Nephron (organoid): ENCODE results near the gene TGFB2.

Experiments used
- H3K27ac Mint-ChIP-seq, 3 experiments: 2 replicates each; pipeline ENCODE4 v1.8.0; 2020; ENCODE audit warnings: mixed read lengths in 3 of 3, mild to moderate bottlenecking in 2 of 3, moderate library complexity in 1 of 3
- H3K27me3 Mint-ChIP-seq: 2 replicates; pipeline ENCODE4 v1.8.0; 2021; ENCODE audit warnings: low read depth, mild to moderate bottlenecking, moderate library complexity, mixed read lengths
- H3K36me3 Mint-ChIP-seq: 2 replicates; pipeline ENCODE4 v1.8.0; 2020; ENCODE audit warnings: low read depth, mixed read lengths
- H3K4me1 Mint-ChIP-seq: 2 replicates; pipeline ENCODE4 v1.8.0; 2020; ENCODE audit warnings: mixed read lengths
- H3K4me3 Mint-ChIP-seq, 3 experiments: 2 replicates each; pipeline ENCODE4 v1.8.0; 2020; ENCODE audit warnings: mild to moderate bottlenecking in 3 of 3, mixed read lengths in 3 of 3, moderate library complexity in 2 of 3
- H3K9me3 Mint-ChIP-seq: 2 replicates; pipeline ENCODE4 v1.8.0; 2020; ENCODE audit warnings: mixed read lengths
- CTCF ChIP-seq, 3 experiments: fragments of 200-600 bp; sonication (generic); IDR thresholded peaks; one replicate each; pipeline ENCODE4 v1.5.0; 2021; ENCODE audit warnings: antibody characterized with exemption in 3 of 3; ENCODE audit not compliant: unreplicated experiment in 3 of 3

TGFB2 gene

GRCh38 chr1:218323568-218324225, 21.4 kb upstream of the TGFB2 start:
- Mint-ChIP-seq H3K9me3 (no peaks in the 10 kb centered on the region), H3K36me3 (peaks cover 19% of the 10 kb centered on the region), H3K4me1 (no peaks in the 10 kb centered on the region), H3K27ac (no peak overlapping the region), H3K4me3 (no peak overlapping the region), H3K27me3 (no peaks in the 10 kb centered on the region)
- TF ChIP-seq CTCF (IDR thresholded peaks at IDR 0.05; ENCODE audit: unreplicated experiment in 3 of 3), result no peak

GRCh38 chr1:218324226-218324580, 20.9 kb upstream of the TGFB2 start:
- no peak for TF ChIP-seq CTCF (IDR thresholded peaks at IDR 0.05; ENCODE audit: unreplicated experiment in 3 of 3)
- no peaks in the 10 kb centered on the region for H3K27me3 Mint-ChIP-seq
- no peak overlapping the region for H3K27ac Mint-ChIP-seq
- no peaks in the 10 kb centered on the region for H3K9me3 Mint-ChIP-seq
- H3K4me3 Mint-ChIP-seq, result no peak overlapping the region
- peaks cover 19% of the 10 kb centered on the region for H3K36me3 Mint-ChIP-seq
- no peaks in the 10 kb centered on the region for H3K4me1 Mint-ChIP-seq

DNA sequence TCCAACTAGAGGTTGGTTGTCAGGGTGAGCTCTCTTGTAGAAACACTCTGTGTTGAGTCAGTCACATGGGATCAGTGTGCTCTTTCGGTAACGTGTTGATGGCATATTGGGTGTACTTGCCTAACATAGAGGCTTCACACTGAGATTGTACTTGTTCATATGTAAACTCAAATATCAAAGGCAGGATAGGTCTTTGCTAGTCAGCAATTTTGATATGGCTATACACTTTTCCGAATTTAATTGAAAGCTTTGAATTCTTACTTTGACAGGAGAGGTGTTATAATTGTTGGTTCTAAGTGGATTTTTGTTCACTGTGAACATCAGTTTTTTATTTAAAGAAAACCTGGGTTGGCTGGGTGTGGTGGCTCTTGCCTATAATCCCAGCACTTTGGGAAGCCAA, 16.4 kb upstream of the TGFB2 start:
- Mint-ChIP-seq H3K36me3 (peaks cover 19% of the 10 kb centered on the region), H3K9me3 (no peaks in the 10 kb centered on the region), H3K27ac (no peak overlapping the region), H3K4me3 (no peak overlapping the region), H3K4me1 (peaks cover 11% of the 10 kb centered on the region), H3K27me3 (no peaks in the 10 kb centered on the region)
- no peak for TF ChIP-seq CTCF (IDR thresholded peaks at IDR 0.05; ENCODE audit: unreplicated experiment in 3 of 3)

DNA sequence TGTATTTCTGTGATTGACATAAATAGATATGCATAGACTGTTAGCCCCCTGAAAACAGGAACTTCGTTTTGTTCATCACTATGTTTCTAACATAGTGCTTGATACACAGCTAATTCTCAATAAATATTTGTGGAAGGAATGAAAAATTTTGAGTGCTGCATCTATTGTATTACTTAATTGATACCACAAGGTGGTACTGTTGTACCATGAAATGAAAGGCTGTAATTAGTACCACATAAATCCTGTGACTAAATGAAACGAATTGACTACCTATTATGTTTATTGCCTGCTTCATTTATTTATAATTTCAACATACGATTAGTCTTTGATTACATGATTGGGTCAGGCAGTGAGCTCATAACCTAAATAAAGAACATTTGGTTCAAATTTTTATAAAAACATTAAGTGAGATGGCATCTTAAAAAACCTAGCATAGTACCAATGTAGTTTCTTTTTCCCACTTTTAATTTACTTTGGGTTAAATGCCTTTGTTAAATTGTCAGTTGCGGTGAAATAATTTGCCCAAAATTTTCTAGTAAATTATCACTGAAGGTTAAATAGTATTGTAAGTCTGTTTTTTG, 15.0 kb upstream of the TGFB2 start:
- H3K36me3 Mint-ChIP-seq, result peaks cover 11% of the 10 kb centered on the region
- no peak overlapping the region for H3K4me3 Mint-ChIP-seq
- peak; percentile 68 to 89 (median 76) for TF ChIP-seq CTCF (IDR thresholded peaks at IDR 0.05; ENCODE audit: unreplicated experiment in 3 of 3)
- H3K4me1 Mint-ChIP-seq, result peaks cover 18% of the 10 kb centered on the region
- H3K9me3 Mint-ChIP-seq, result no peaks in the 10 kb centered on the region
- H3K27ac Mint-ChIP-seq, result peak overlapping the region in 2 of 3 experiments; percentile 33 to 51
- no peaks in the 10 kb centered on the region for H3K27me3 Mint-ChIP-seq

DNA sequence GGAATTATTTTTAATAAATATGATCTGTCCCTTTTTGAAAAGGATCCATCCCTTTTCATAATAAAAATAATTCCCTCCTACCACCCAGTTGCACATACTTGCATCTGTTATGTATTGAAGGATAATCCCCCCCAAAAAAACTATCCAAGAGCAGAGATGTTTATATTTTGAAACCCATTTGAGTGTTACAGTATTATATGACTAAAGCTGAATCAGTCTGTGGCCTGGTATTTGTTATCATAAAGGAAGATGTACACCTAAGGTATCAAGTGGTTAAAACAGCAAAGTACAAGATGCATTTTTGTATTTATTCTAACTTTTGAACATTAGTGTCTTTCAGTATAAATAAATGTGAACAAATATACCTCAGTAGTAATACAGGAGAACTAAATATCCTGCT, 12.7 kb upstream of the TGFB2 start:
- TF ChIP-seq CTCF (IDR thresholded peaks at IDR 0.05; ENCODE audit: unreplicated experiment in 3 of 3), result no peak
- H3K4me1 Mint-ChIP-seq, result peaks cover 31% of the 10 kb centered on the region
- no peaks in the 10 kb centered on the region for H3K9me3 Mint-ChIP-seq
- H3K4me3 Mint-ChIP-seq, result no peak overlapping the region
- H3K27ac Mint-ChIP-seq, result peak overlapping the region in 1 of 3 experiments; percentile 34
- H3K27me3 Mint-ChIP-seq, result no peaks in the 10 kb centered on the region
- H3K36me3 Mint-ChIP-seq, result peaks cover 9% of the 10 kb centered on the region

DNA sequence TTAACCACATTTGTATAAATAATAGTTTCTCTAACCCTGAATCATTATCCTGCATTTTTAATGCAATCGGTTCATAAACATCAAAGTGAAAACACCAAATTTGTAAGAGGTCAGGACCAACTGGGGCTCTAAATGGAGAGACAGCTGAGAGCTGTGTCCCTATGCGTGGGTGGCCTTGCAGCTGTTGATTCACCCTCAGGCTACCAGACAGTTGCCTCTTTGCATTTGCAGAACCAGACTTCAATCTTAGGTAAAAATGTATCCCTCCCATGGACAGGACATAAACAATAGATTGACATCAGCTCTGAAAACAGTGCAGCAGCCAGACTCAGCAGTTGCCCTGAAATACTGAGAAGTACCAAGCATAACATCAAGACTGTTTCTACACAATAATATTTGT, 8.8 kb upstream of the TGFB2 start:
- Mint-ChIP-seq H3K9me3 (no peaks in the 10 kb centered on the region), H3K4me3 (peak overlapping the region in 1 of 3 experiments; percentile 10), H3K4me1 (peaks cover 57% of the 10 kb centered on the region), H3K27me3 (no peaks in the 10 kb centered on the region), H3K36me3 (peaks cover 9% of the 10 kb centered on the region), H3K27ac (peak overlapping the region; percentile 66 to 78 (median 75))
- TF ChIP-seq CTCF (IDR thresholded peaks at IDR 0.05; ENCODE audit: unreplicated experiment in 3 of 3), result no peak
